Retinal pigment epithelial cell (primary cell): Measurements from ENCODE around the gene ABHD2.
"Not testable (repeated sequence)": the region's sequence is repeated elsewhere in the genome, so short reads cannot be mapped to it uniquely, and the experiment has no call there.

Source experiments
- DNase-seq: peaks from one replicate; pipeline ENCODE4 v3.0.0-alpha.2; 2010; ENCODE audit warnings: low read depth
- H3K4me3 ChIP-seq: 2 replicates; pipeline ENCODE4 v1.5.1; 2011; ENCODE audit warnings: mild to moderate bottlenecking, low read length, control low read depth, moderate library complexity
- CTCF ChIP-seq: conservative IDR thresholded peaks from 2 replicates; pipeline ENCODE4 v1.5.1; 2011; ENCODE audit warnings: low read depth, low read length, control low read depth, inconsistent platforms

The ABHD2 gene

GRCh38 chr15:89129816-89130134 lies 41.5 kb downstream of the ABHD2 start:
- H3K4me3 ChIP-seq, result no peak overlapping the region

GRCh38 chr15:89130201-89130600 lies 41.9 kb downstream of the ABHD2 start:
- no peak for TF ChIP-seq CTCF
- H3K4me3 ChIP-seq, result no peak overlapping the region
- DNase-seq, result no peak

More at GRCh38 chr15:89129816-89130134, 41.5 kb downstream of the ABHD2 start:
- TF ChIP-seq CTCF, result no peak
- no peak for DNase-seq

GRCh38 chr15:89131731-89132130 lies 43.5 kb downstream of the ABHD2 start:
- TF ChIP-seq CTCF, result no peak
- no peak for DNase-seq
- no peak overlapping the region for H3K4me3 ChIP-seq

- no peak for DNase-seq
- no peak overlapping the region for H3K4me3 ChIP-seq
- TF ChIP-seq CTCF, result no peak
Observed at GRCh38 chr15:89132611-89133507, 44.6 kb downstream of the ABHD2 start.

- not testable (repeated sequence) for DNase-seq, H3K4me3 ChIP-seq
Observed at GRCh38 chr15:89135387-89136077, 47.3 kb downstream of the ABHD2 start.

- no peak for DNase-seq
- TF ChIP-seq CTCF, result no peak
- H3K4me3 ChIP-seq, result no peak overlapping the region
Observed at GRCh38 chr15:89136078-89136806, 48.0 kb downstream of the ABHD2 start.
